ENCODE measurements around the gene FLT4.

Gene FLT4

GRCh38 chr5:180599590-180599914 lies 49.8 kb downstream of the FLT4 start:
- DNase-seq (ENCODE audit: low read depth): no peak
- no peaks in the 10 kb centered on the region for H3K4me1 ChIP-seq (ENCODE audit: control insufficient read depth, insufficient read depth, low read length)

GRCh38 chr5:180598797-180599589 lies 50.4 kb downstream of the FLT4 start:
- no peaks in the 10 kb centered on the region for H3K4me1 ChIP-seq (ENCODE audit: control insufficient read depth, insufficient read depth, low read length)
- no peak overlapping the region for H3K4me3 ChIP-seq (ENCODE audit: low read length)
- H3K9me3 ChIP-seq (ENCODE audit: control insufficient read depth, low read length): no peaks in the 10 kb centered on the region
- no peak overlapping the region for H3K9ac ChIP-seq (ENCODE audit: low read length)
- peaks cover 18% of the 10 kb centered on the region for H3K27me3 ChIP-seq (replicated peaks; ENCODE audit: control insufficient read depth, insufficient read depth, low read length)
- H3K36me3 ChIP-seq (ENCODE audit: control insufficient read depth, insufficient read depth, low read length, severe bottlenecking): no peaks in the 10 kb centered on the region
- no peak for DNase-seq (ENCODE audit: low read depth)

More at GRCh38 chr5:180599590-180599914, 49.8 kb downstream of the FLT4 start:
- H3K27me3 ChIP-seq (replicated peaks; ENCODE audit: control insufficient read depth, insufficient read depth, low read length): peaks cover 20% of the 10 kb centered on the region
- no peak overlapping the region for H3K9ac ChIP-seq (ENCODE audit: low read length)
- H3K4me3 ChIP-seq (ENCODE audit: low read length): no peak overlapping the region
- no peaks in the 10 kb centered on the region for H3K36me3 ChIP-seq (ENCODE audit: control insufficient read depth, insufficient read depth, low read length, severe bottlenecking)
- no peaks in the 10 kb centered on the region for H3K9me3 ChIP-seq (ENCODE audit: control insufficient read depth, low read length)

GRCh38 chr5:180598316-180598701 lies 51.1 kb downstream of the FLT4 start:
- Histone ChIP-seq H3K9me3 (ENCODE audit: control insufficient read depth, low read length) (no peaks in the 10 kb centered on the region), H3K4me3 (ENCODE audit: low read length) (no peak overlapping the region), H3K9ac (ENCODE audit: low read length) (no peak overlapping the region), H3K36me3 (ENCODE audit: control insufficient read depth, insufficient read depth, low read length, severe bottlenecking) (no peaks in the 10 kb centered on the region), H3K4me1 (ENCODE audit: control insufficient read depth, insufficient read depth, low read length) (no peaks in the 10 kb centered on the region), H3K27me3 (replicated peaks; ENCODE audit: control insufficient read depth, insufficient read depth, low read length) (peaks cover 18% of the 10 kb centered on the region)
- DNase-seq (ENCODE audit: low read depth): no peak

- H3K27me3 ChIP-seq (replicated peaks; ENCODE audit: control insufficient read depth, insufficient read depth, low read length): peaks cover 23% of the 10 kb centered on the region
- no peaks in the 10 kb centered on the region for H3K36me3 ChIP-seq (ENCODE audit: control insufficient read depth, insufficient read depth, low read length, severe bottlenecking)
- no peak overlapping the region for H3K9ac ChIP-seq (ENCODE audit: low read length)
- H3K4me1 ChIP-seq (ENCODE audit: control insufficient read depth, insufficient read depth, low read length): no peaks in the 10 kb centered on the region
- no peaks in the 10 kb centered on the region for H3K9me3 ChIP-seq (ENCODE audit: control insufficient read depth, low read length)
- H3K4me3 ChIP-seq (ENCODE audit: low read length): no peak overlapping the region
- no peak for DNase-seq (ENCODE audit: low read depth)
Measured at GRCh38 chr5:180596668-180597231, 52.6 kb downstream of the FLT4 start.

GRCh38 chr5:180596115-180596667 lies 53.2 kb downstream of the FLT4 start:
- H3K4me1 ChIP-seq (ENCODE audit: control insufficient read depth, insufficient read depth, low read length): no peaks in the 10 kb centered on the region
- peaks cover 20% of the 10 kb centered on the region for H3K27me3 ChIP-seq (replicated peaks; ENCODE audit: control insufficient read depth, insufficient read depth, low read length)
- no peak overlapping the region for H3K9ac ChIP-seq (ENCODE audit: low read length)
- no peak overlapping the region for H3K4me3 ChIP-seq (ENCODE audit: low read length)
- no peak for DNase-seq (ENCODE audit: low read depth)
- H3K36me3 ChIP-seq (ENCODE audit: control insufficient read depth, insufficient read depth, low read length, severe bottlenecking): no peaks in the 10 kb centered on the region
- H3K9me3 ChIP-seq (ENCODE audit: control insufficient read depth, low read length): no peaks in the 10 kb centered on the region

- no peak for DNase-seq (ENCODE audit: low read depth)
- no peak overlapping the region for H3K4me3 ChIP-seq (ENCODE audit: low read length)
- H3K9ac ChIP-seq (ENCODE audit: low read length): no peak overlapping the region
- H3K4me1 ChIP-seq (ENCODE audit: control insufficient read depth, insufficient read depth, low read length): no peaks in the 10 kb centered on the region
- H3K36me3 ChIP-seq (ENCODE audit: control insufficient read depth, insufficient read depth, low read length, severe bottlenecking): no peaks in the 10 kb centered on the region
- peaks cover 18% of the 10 kb centered on the region for H3K27me3 ChIP-seq (replicated peaks; ENCODE audit: control insufficient read depth, insufficient read depth, low read length)
- H3K9me3 ChIP-seq (ENCODE audit: control insufficient read depth, low read length): no peaks in the 10 kb centered on the region
Measured at GRCh38 chr5:180595381-180596114, 53.9 kb downstream of the FLT4 start.

GRCh38 chr5:180595046-180595379 lies 54.4 kb downstream of the FLT4 start:
- Histone ChIP-seq H3K4me3 (ENCODE audit: low read length) (no peak overlapping the region), H3K4me1 (ENCODE audit: control insufficient read depth, insufficient read depth, low read length) (no peaks in the 10 kb centered on the region)

GRCh38 chr5:180594311-180595045 lies 54.9 kb downstream of the FLT4 start:
- no peak for DNase-seq (ENCODE audit: low read depth)
- H3K4me3 ChIP-seq (ENCODE audit: low read length): no peak overlapping the region
- no peaks in the 10 kb centered on the region for H3K9me3 ChIP-seq (ENCODE audit: control insufficient read depth, low read length)
- H3K9ac ChIP-seq (ENCODE audit: low read length): no peak overlapping the region
- no peaks in the 10 kb centered on the region for H3K4me1 ChIP-seq (ENCODE audit: control insufficient read depth, insufficient read depth, low read length)
- no peaks in the 10 kb centered on the region for H3K36me3 ChIP-seq (ENCODE audit: control insufficient read depth, insufficient read depth, low read length, severe bottlenecking)
- H3K27me3 ChIP-seq (replicated peaks; ENCODE audit: control insufficient read depth, insufficient read depth, low read length): peaks cover 23% of the 10 kb centered on the region

More at GRCh38 chr5:180595046-180595379, 54.4 kb downstream of the FLT4 start:
- DNase-seq (ENCODE audit: low read depth): no peak
- Histone ChIP-seq H3K36me3 (ENCODE audit: control insufficient read depth, insufficient read depth, low read length, severe bottlenecking) (no peaks in the 10 kb centered on the region), H3K27me3 (replicated peaks; ENCODE audit: control insufficient read depth, insufficient read depth, low read length) (peaks cover 17% of the 10 kb centered on the region), H3K9me3 (ENCODE audit: control insufficient read depth, low read length) (no peaks in the 10 kb centered on the region), H3K9ac (ENCODE audit: low read length) (no peak overlapping the region)

- Histone ChIP-seq H3K9ac (ENCODE audit: low read length) (no peak overlapping the region), H3K9me3 (ENCODE audit: control insufficient read depth, low read length) (no peaks in the 10 kb centered on the region), H3K27me3 (replicated peaks; ENCODE audit: control insufficient read depth, insufficient read depth, low read length) (peaks cover 29% of the 10 kb centered on the region), H3K4me3 (ENCODE audit: low read length) (no peak overlapping the region), H3K4me1 (ENCODE audit: control insufficient read depth, insufficient read depth, low read length) (no peaks in the 10 kb centered on the region), H3K36me3 (ENCODE audit: control insufficient read depth, insufficient read depth, low read length, severe bottlenecking) (no peaks in the 10 kb centered on the region)
- no peak for DNase-seq (ENCODE audit: low read depth)
Measured at GRCh38 chr5:180593446-180594206, 55.8 kb downstream of the FLT4 start.

- no peak overlapping the region for H3K4me3 ChIP-seq (ENCODE audit: low read length)
- DNase-seq (ENCODE audit: low read depth): no peak
- no peaks in the 10 kb centered on the region for H3K9me3 ChIP-seq (ENCODE audit: control insufficient read depth, low read length)
- H3K36me3 ChIP-seq (ENCODE audit: control insufficient read depth, insufficient read depth, low read length, severe bottlenecking): no peaks in the 10 kb centered on the region
- H3K4me1 ChIP-seq (ENCODE audit: control insufficient read depth, insufficient read depth, low read length): no peaks in the 10 kb centered on the region
- peaks cover 39% of the 10 kb centered on the region for H3K27me3 ChIP-seq (replicated peaks; ENCODE audit: control insufficient read depth, insufficient read depth, low read length)
- no peak overlapping the region for H3K9ac ChIP-seq (ENCODE audit: low read length)
Measured at GRCh38 chr5:180592176-180592575, 57.2 kb downstream of the FLT4 start.

Data from adipocyte (in vitro differentiated cells).